Parathyroid adenoma (tissue), 2 donors: ENCODE measurements around the gene PDGFD.

Source experiments
- H2AFZ ChIP-seq: fragments of 300-600 bp; sonication (generic); one replicate; pipeline ENCODE4 v1.7.0; 2017; ENCODE audit warnings: antibody characterized with exemption, mild to moderate bottlenecking
- H3K27ac ChIP-seq: fragments of 300-600 bp; sonication (generic); one replicate; pipeline ENCODE4 v1.7.0; 2017
- H3K27me3 ChIP-seq: fragments of 300-600 bp; sonication (generic); one replicate; pipeline ENCODE4 v1.7.0; 2017; ENCODE audit warnings: low read length; ENCODE audit not compliant: control insufficient read depth, insufficient read depth
- H3K36me3 ChIP-seq: fragments of 300-600 bp; sonication (generic); one replicate; pipeline ENCODE4 v1.7.0; 2017; ENCODE audit warnings: low read length; ENCODE audit not compliant: control insufficient read depth, insufficient read depth
- H3K4me1 ChIP-seq: fragments of 300-600 bp; sonication (generic); one replicate; pipeline ENCODE4 v1.7.0; 2017; ENCODE audit warnings: control low read depth
- H3K4me2 ChIP-seq: fragments of 300-600 bp; sonication (generic); one replicate; pipeline ENCODE4 v1.7.0; 2017; ENCODE audit warnings: low read length
- H3K4me3 ChIP-seq: fragments of 300-600 bp; sonication (generic); one replicate; pipeline ENCODE4 v1.7.0; 2017; ENCODE audit warnings: low read depth, low read length
- H3K79me2 ChIP-seq: fragments of 300-600 bp; sonication (generic); one replicate; pipeline ENCODE4 v1.7.0; 2017; ENCODE audit warnings: control low read depth
- H3K9ac ChIP-seq: fragments of 300-600 bp; sonication (generic); one replicate; pipeline ENCODE4 v1.7.0; 2017; ENCODE audit warnings: mild to moderate bottlenecking
- H3K9me3 ChIP-seq: fragments of 300-600 bp; sonication (generic); one replicate; pipeline ENCODE4 v1.7.0; 2017; ENCODE audit warnings: low read length; ENCODE audit not compliant: control insufficient read depth
- CTCF ChIP-seq: fragments of 300-600 bp; sonication (generic); IDR thresholded peaks from one replicate; pipeline ENCODE4 v1.7.0; 2017; ENCODE audit warnings: antibody characterized with exemption, mild to moderate bottlenecking
- donor health status: primary hyperparathyroidism.

Gene PDGFD

GRCh38 chr11:103880968-103881367 lies 283.0 kb downstream of the PDGFD start:
- Histone ChIP-seq H3K27ac (no peak overlapping the region), H2AFZ (no peak overlapping the region), H3K9ac (no peak overlapping the region), H3K9me3 (no peaks in the 10 kb centered on the region), H3K79me2 (no peaks in the 10 kb centered on the region), H3K4me3 (no peak overlapping the region), H3K4me1 (no peaks in the 10 kb centered on the region), H3K27me3 (no peaks in the 10 kb centered on the region), H3K4me2 (no peak overlapping the region), H3K36me3 (no peaks in the 10 kb centered on the region)
- TF ChIP-seq CTCF = no peak

GRCh38 chr11:103878646-103879045 lies 285.3 kb downstream of the PDGFD start:
- Histone ChIP-seq H3K79me2 (no peaks in the 10 kb centered on the region), H3K27ac (no peak overlapping the region), H2AFZ (no peak overlapping the region), H3K4me2 (no peak overlapping the region), H3K9ac (no peak overlapping the region), H3K27me3 (no peaks in the 10 kb centered on the region), H3K36me3 (no peaks in the 10 kb centered on the region), H3K9me3 (no peaks in the 10 kb centered on the region), H3K4me1 (no peaks in the 10 kb centered on the region), H3K4me3 (no peak overlapping the region)
- no peak for TF ChIP-seq CTCF

- TF ChIP-seq CTCF = no peak
These were observed 286.7 kb downstream of the PDGFD start for GRCh38 chr11:103877221-103877620.

GRCh38 chr11:103875855-103876510 lies 288.0 kb downstream of the PDGFD start:
- no peak overlapping the region for H3K4me2 ChIP-seq
- no peak overlapping the region for H2AFZ ChIP-seq
- H3K4me3 ChIP-seq = no peak overlapping the region
- no peaks in the 10 kb centered on the region for H3K9me3 ChIP-seq
- no peaks in the 10 kb centered on the region for H3K36me3 ChIP-seq
- no peaks in the 10 kb centered on the region for H3K27me3 ChIP-seq
- no peaks in the 10 kb centered on the region for H3K79me2 ChIP-seq
- no peak overlapping the region for H3K27ac ChIP-seq
- H3K9ac ChIP-seq = no peak overlapping the region
- H3K4me1 ChIP-seq = no peaks in the 10 kb centered on the region
- no peak for TF ChIP-seq CTCF

More at GRCh38 chr11:103877221-103877620, 286.7 kb downstream of the PDGFD start:
- no peaks in the 10 kb centered on the region for H3K9me3 ChIP-seq
- H3K4me2 ChIP-seq = no peak overlapping the region
- H3K27ac ChIP-seq = no peak overlapping the region
- no peaks in the 10 kb centered on the region for H3K27me3 ChIP-seq
- no peaks in the 10 kb centered on the region for H3K79me2 ChIP-seq
- H3K4me3 ChIP-seq = no peak overlapping the region
- H3K4me1 ChIP-seq = no peaks in the 10 kb centered on the region
- H3K9ac ChIP-seq = no peak overlapping the region
- no peaks in the 10 kb centered on the region for H3K36me3 ChIP-seq
- no peak overlapping the region for H2AFZ ChIP-seq

GRCh38 chr11:103872748-103873147 lies 291.2 kb downstream of the PDGFD start:
- Histone ChIP-seq H2AFZ (no peak overlapping the region), H3K9me3 (no peaks in the 10 kb centered on the region), H3K4me2 (no peak overlapping the region), H3K9ac (no peak overlapping the region), H3K27me3 (no peaks in the 10 kb centered on the region), H3K27ac (no peak overlapping the region), H3K36me3 (no peaks in the 10 kb centered on the region), H3K4me3 (no peak overlapping the region), H3K79me2 (no peaks in the 10 kb centered on the region), H3K4me1 (no peaks in the 10 kb centered on the region)
- TF ChIP-seq CTCF = no peak
